ENCODE data around the gene NUP214. TPM values are rescaled to one million over a fixed set of nuclear protein-coding genes. Genes with fewer than 3 reads are reported as not detected.

NUP214 gene
- total and polyA plus RNA-seq, 2 of the 4 experiments (the other 2 are of a cell fraction): 7.9 to 13.4 TPM

DNA sequence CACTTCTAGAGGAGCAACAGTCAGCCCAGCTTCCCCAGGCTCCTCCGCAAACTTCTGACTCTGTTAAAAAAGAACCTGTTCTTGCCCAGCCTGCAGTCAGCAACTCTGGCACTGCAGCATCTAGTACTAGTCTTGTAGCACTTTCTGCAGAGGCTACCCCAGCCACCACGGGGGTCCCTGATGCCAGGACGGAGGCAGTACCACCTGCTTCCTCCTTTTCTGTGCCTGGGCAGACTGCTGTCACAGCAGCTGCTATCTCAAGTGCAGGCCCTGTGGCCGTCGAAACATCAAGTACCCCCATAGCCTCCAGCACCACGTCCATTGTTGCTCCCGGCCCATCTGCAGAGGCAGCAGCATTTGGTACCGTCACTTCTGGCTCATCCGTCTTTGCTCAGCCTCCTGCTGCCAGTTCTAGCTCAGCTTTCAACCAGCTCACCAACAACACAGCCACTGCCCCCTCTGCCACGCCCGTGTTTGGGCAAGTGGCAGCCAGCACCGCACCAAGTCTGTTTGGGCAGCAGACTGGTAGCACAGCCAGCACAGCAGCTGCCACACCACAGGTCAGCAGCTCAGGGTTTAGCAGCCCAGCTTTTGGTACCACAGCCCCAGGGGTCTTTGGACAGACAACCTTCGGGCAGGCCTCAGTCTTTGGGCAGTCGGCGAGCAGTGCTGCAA is 72.8 kb downstream of the NUP214 start:
- TF ChIP-seq FOS (IDR thresholded peaks at IDR 0.05; ENCODE audit: low read depth, low read length): no peak
- TF ChIP-seq, protein P1, sequence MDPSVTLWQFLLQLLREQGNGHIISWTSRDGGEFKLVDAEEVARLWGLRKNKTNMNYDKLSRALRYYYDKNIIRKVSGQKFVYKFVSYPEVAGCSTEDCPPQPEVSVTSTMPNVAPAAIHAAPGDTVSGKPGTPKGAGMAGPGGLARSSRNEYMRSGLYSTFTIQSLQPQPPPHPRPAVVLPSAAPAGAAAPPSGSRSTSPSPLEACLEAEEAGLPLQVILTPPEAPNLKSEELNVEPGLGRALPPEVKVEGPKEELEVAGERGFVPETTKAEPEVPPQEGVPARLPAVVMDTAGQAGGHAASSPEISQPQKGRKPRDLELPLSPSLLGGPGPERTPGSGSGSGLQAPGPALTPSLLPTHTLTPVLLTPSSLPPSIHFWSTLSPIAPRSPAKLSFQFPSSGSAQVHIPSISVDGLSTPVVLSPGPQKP (IDR thresholded peaks at IDR 0.05; ENCODE audit: borderline replicate concordance, low read depth, low read length): no peak
- no peak for TF ChIP-seq SMC3 (IDR thresholded peaks at IDR 0.05; ENCODE audit: low read depth, low read length)
- TF ChIP-seq POLR2A (IDR thresholded peaks at IDR 0.05; ENCODE audit: low read depth, low read length): no peak
- TF ChIP-seq, protein P2, sequence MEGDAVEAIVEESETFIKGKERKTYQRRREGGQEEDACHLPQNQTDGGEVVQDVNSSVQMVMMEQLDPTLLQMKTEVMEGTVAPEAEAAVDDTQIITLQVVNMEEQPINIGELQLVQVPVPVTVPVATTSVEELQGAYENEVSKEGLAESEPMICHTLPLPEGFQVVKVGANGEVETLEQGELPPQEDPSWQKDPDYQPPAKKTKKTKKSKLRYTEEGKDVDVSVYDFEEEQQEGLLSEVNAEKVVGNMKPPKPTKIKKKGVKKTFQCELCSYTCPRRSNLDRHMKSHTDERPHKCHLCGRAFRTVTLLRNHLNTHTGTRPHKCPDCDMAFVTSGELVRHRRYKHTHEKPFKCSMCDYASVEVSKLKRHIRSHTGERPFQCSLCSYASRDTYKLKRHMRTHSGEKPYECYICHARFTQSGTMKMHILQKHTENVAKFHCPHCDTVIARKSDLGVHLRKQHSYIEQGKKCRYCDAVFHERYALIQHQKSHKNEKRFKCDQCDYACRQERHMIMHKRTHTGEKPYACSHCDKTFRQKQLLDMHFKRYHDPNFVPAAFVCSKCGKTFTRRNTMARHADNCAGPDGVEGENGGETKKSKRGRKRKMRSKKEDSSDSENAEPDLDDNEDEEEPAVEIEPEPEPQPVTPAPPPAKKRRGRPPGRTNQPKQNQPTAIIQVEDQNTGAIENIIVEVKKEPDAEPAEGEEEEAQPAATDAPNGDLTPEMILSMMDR (conservative IDR thresholded peaks at IDR 0.05; ENCODE audit: low read depth, low read length): no peak
- TF ChIP-seq RCOR1 (IDR thresholded peaks at IDR 0.05; ENCODE audit: insufficient replicate concordance, low read length): no peak
- TF ChIP-seq, protein P3, sequence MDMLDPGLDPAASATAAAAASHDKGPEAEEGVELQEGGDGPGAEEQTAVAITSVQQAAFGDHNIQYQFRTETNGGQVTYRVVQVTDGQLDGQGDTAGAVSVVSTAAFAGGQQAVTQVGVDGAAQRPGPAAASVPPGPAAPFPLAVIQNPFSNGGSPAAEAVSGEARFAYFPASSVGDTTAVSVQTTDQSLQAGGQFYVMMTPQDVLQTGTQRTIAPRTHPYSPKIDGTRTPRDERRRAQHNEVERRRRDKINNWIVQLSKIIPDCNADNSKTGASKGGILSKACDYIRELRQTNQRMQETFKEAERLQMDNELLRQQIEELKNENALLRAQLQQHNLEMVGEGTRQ (IDR thresholded peaks at IDR 0.05; ENCODE audit: low read depth, low read length): no peak
- TF ChIP-seq CHD1 (IDR thresholded peaks at IDR 0.05; ENCODE audit: low read depth, low read length): no peak
- no peak for TF ChIP-seq NFE2L2 (IDR thresholded peaks at IDR 0.05; ENCODE audit: low read depth, low read length)
- no peak for TF ChIP-seq MXI1 (IDR thresholded peaks at IDR 0.05; ENCODE audit: borderline replicate concordance, low read depth, low read length)
- TF ChIP-seq RAD21 (IDR thresholded peaks at IDR 0.05; ENCODE audit: low read length): no peak
- TF ChIP-seq CEBPB (IDR thresholded peaks at IDR 0.05; ENCODE audit: low read depth, low read length): no peak
- TF ChIP-seq MAFK (IDR thresholded peaks at IDR 0.05; ENCODE audit: low read depth, low read length): no peak
- H3K4me1 ChIP-seq (ENCODE audit: control insufficient read depth, insufficient read depth, low read length): no peaks in the 10 kb centered on the region
- no peaks in the 10 kb centered on the region for H3K9me3 ChIP-seq (ENCODE audit: control insufficient read depth, insufficient read depth, low read length)
- H2BK5ac ChIP-seq (ENCODE audit: low read depth, low read length, poor library complexity, severe bottlenecking): no peak overlapping the region
- no peak overlapping the region for H4K8ac ChIP-seq (ENCODE audit: low read depth in 2 of 2, low read length in 2 of 2)
- H3K4me3 ChIP-seq (ENCODE audit: insufficient read depth, low read depth, low read length): no peak overlapping the region
- peaks cover 47% of the 10 kb centered on the region for H3K36me3 ChIP-seq (ENCODE audit: control insufficient read depth, insufficient read depth, low read length)
- no peak overlapping the region for H3K56ac ChIP-seq (ENCODE audit: extremely low read depth, insufficient read depth, low read length)
- in situ Hi-C loops (cut with MboI; ENCODE audit: low sequenced_read_pairs): no loop called here
- BruUV-seq (replicated peaks): no TSS peak
- H3K9me1 ChIP-seq (ENCODE audit: insufficient read depth, low read length): 0 out of 2 replicates have a peak, but pooled peaks cover 3% of the 10 kb centered on the region
- peak overlapping the region; percentile 45 for H2AK9ac ChIP-seq (replicated peaks; ENCODE audit: low read depth, low read length, poor library complexity)
- H3K9ac ChIP-seq (ENCODE audit: low read depth, low read length): no peak overlapping the region
- H2BK120ac ChIP-seq (ENCODE audit: low read depth, low read length): no peak overlapping the region
- no peak overlapping the region for H3K4me2 ChIP-seq (ENCODE audit: low read depth, low read length)
- H2AK5ac ChIP-seq (ENCODE audit: low read depth, low read length): no peak overlapping the region
- CTCF ChIA-PET: no interaction called here
- H4K20me1 ChIP-seq (ENCODE audit: insufficient read depth, low read length): no peaks in the 10 kb centered on the region; the same call in 1 of the 2 replicates
- ATAC-seq (ENCODE audit: low read depth): no peak
- WGBS, 2 experiments (ENCODE audit: extremely low coverage in 2 of 2, insufficient read length in 1 of 2): 98% methylated on average over 8 of the region's 15 CpGs; no CpG with 5 or more reads in 1 of the 2 experiments
- H3K23ac ChIP-seq (ENCODE audit: low read depth, low read length): no peak overlapping the region
- no peak overlapping the region for H3K27ac ChIP-seq (ENCODE audit: insufficient read depth, low read length)
- POLR2A ChIA-PET (ENCODE audit: unreplicated experiment): no interaction called here
- H3K4ac ChIP-seq (ENCODE audit: low read depth, low read length): no peak overlapping the region
- H3K14ac ChIP-seq (replicated peaks; ENCODE audit: low read depth, low read length): no peak overlapping the region
- H3K18ac ChIP-seq (ENCODE audit: low read depth, low read length): no peak overlapping the region
- H2BK20ac ChIP-seq (ENCODE audit: low read depth, low read length): no peak overlapping the region
- no peak overlapping the region for H4K91ac ChIP-seq (ENCODE audit: insufficient read depth, low read depth, low read length)
- intact Hi-C loops (cut with micrococcal nuclease): no loop called here
- dilution Hi-C loops (cut with HindIII; ENCODE audit: low sequenced_read_pairs, unreplicated experiment): no loop called here
- no peaks in the 10 kb centered on the region for H3K27me3 ChIP-seq (ENCODE audit: control insufficient read depth, insufficient read depth, low read length)
- no peak for DNase-seq
- H4K5ac ChIP-seq (ENCODE audit: low read depth, low read length): no peak overlapping the region
- H3K79me1 ChIP-seq (ENCODE audit: low read depth in 1 of 2, low read length in 2 of 2): peaks cover 5 to 27% of the 10 kb centered on the region in 2 experiments; a peak in 3 of 4 replicates
- H2AFZ ChIP-seq (replicated peaks; ENCODE audit: low read length, poor library complexity): no peak overlapping the region
- H2BK15ac ChIP-seq (ENCODE audit: low read depth, low read length): no peak overlapping the region
